Upper lobe of left lung (tissue), 6 donors: ENCODE results near the gene PGRMC2. TPM values are rescaled to one million over a fixed set of nuclear protein-coding genes. Genes with fewer than 3 reads are reported as not detected.

Experiments
- ATAC-seq, 2 donors: fragments of 200-7000 bp; cut with Tn5 transposase; one replicate each; pipeline ENCODE4 v1.9.1; 2022; ENCODE audit warnings: mild to moderate bottlenecking in 2 of 2, moderate library complexity in 2 of 2; ENCODE audit not compliant: low FRiP score in 2 of 2
- DNase-seq, 2 donors: peaks; one replicate each; pipeline ENCODE4 v3.0.0-alpha.2; 2019 to 2020
- H3K27ac ChIP-seq, 4 donors: fragments of 200-600 bp; sonication (generic); one replicate each; pipeline ENCODE4 v1.5.1; 2016 to 2019
- H3K27me3 ChIP-seq, 4 donors: fragments of 200-600 bp; sonication (generic); one replicate each; pipeline ENCODE4 v1.5.1; 2017 to 2019
- H3K36me3 ChIP-seq, 4 donors: fragments of 200-600 bp; sonication (generic); one replicate each; pipeline ENCODE4 v1.5.1; 2016 to 2019
- H3K4me1 ChIP-seq, 4 donors: fragments of 200-600 bp; sonication (generic); one replicate each; pipeline ENCODE4 v1.5.1; 2018 to 2019
- H3K4me3 ChIP-seq, 4 donors: fragments of 200-600 bp; sonication (generic); one replicate each; pipeline ENCODE4 v1.5.1; 2017 to 2019; ENCODE audit warnings: mild to moderate bottlenecking in 2 of 4, moderate library complexity in 1 of 4
- H3K9me3 ChIP-seq, 4 donors: fragments of 200-600 bp; sonication (generic); one replicate each; pipeline ENCODE4 v1.5.1; 2018 to 2019
- CTCF ChIP-seq, 6 experiments: fragments of 450-650 bp in 4 of 6; fragments of 200-600 bp in 2 of 6; sonication (generic) in 2 of 6; IDR thresholded peaks; one replicate each; pipeline ENCODE4 v1.5.1; 2016 to 2019; ENCODE audit warnings: antibody characterized with exemption in 6 of 6
- EP300 ChIP-seq, 4 donors: sonication (generic); formaldehyde crosslinking; IDR thresholded peaks; one replicate each; pipeline ENCODE4 v1.5.1; 2017; ENCODE audit warnings: antibody characterized with exemption in 4 of 4, control low read depth in 2 of 4
- POLR2A ChIP-seq, 4 donors: fragments of 450-650 bp; IDR thresholded peaks; one replicate each; pipeline ENCODE4 v1.5.1; 2016 to 2017; ENCODE audit warnings: antibody characterized with exemption in 4 of 4, mild to moderate bottlenecking in 2 of 4
- POLR2AphosphoS5 ChIP-seq, 2 donors: sonication (generic); formaldehyde crosslinking; IDR thresholded peaks; one replicate each; pipeline ENCODE4 v1.5.1; 2017; ENCODE audit warnings: antibody characterized with exemption in 2 of 2
- WGBS, 2 donors: methylation state at CpG; one replicate each; pipeline ENCODE4 v1.1.5; 2017 to 2018; 5-methylcytosine and 5-hydroxymethylcytosine counted together
- total RNA-seq, 6 donors: library from RNA; depleted of rRNA in 4 of 6; stranded (reverse); fragments of >200 nt in 4 of 6; gene quantifications; one replicate each; pipeline versions ENCODE4 v1.1.0 to v1.2.1, GENCODE V29; 2016 to 2021
- donor health status: DM: no; HTN: no; CAD: no; lungs with moderate emphysema.
- donor health status: DM: no; HTN: yes; CAD: no; lungs with severe emphysema.

The PGRMC2 gene
- total RNA-seq, 6 donors from 2014 or later, result 6.3 to 56.0 (median 36.5) TPM

GRCh38 chr4:128242601-128243000, 45.0 kb downstream of the PGRMC2 start:
- ATAC-seq, result no peak
- H3K4me3 ChIP-seq, result no peak overlapping the region
- H3K9me3 ChIP-seq, result no peaks in the 10 kb centered on the region
- 98% methylated on average over 4 of the region's 4 CpGs for WGBS, 2 donors
- no peak for DNase-seq
- H3K4me1 ChIP-seq, result no peaks in the 10 kb centered on the region
- H3K27ac ChIP-seq, result no peak overlapping the region
- TF ChIP-seq POLR2AphosphoS5 (IDR thresholded peaks at IDR 0.05), result no peak
- no peak for TF ChIP-seq POLR2A (IDR thresholded peaks at IDR 0.05)
- no peaks in the 10 kb centered on the region for H3K36me3 ChIP-seq
- H3K27me3 ChIP-seq, result no peaks in the 10 kb centered on the region

- Histone ChIP-seq H3K27me3 (no peaks in the 10 kb centered on the region), H3K9me3 (no peaks in the 10 kb centered on the region), H3K27ac (no peak overlapping the region), H3K36me3 (no peaks in the 10 kb centered on the region), H3K4me1 (no peaks in the 10 kb centered on the region), H3K4me3 (no peak overlapping the region)
- no peak for DNase-seq
- TF ChIP-seq EP300 (IDR thresholded peaks at IDR 0.05) (no peak), POLR2A (IDR thresholded peaks at IDR 0.05) (no peak), POLR2AphosphoS5 (IDR thresholded peaks at IDR 0.05) (no peak)
- 90 to 91% methylated on average over 3 of the region's 3 CpGs for WGBS, 2 donors
- no peak for ATAC-seq
These were observed 45.6 kb downstream of the PGRMC2 start for GRCh38 chr4:128241981-128242380.

GRCh38 chr4:128241425-128241913, 46.1 kb downstream of the PGRMC2 start:
- TF ChIP-seq EP300 (IDR thresholded peaks at IDR 0.05) (no peak), POLR2A (IDR thresholded peaks at IDR 0.05) (no peak), POLR2AphosphoS5 (IDR thresholded peaks at IDR 0.05) (no peak), CTCF (IDR thresholded peaks at IDR 0.05) (no peak)
- no peak for DNase-seq
- no peaks in the 10 kb centered on the region for H3K9me3 ChIP-seq
- no peaks in the 10 kb centered on the region for H3K27me3 ChIP-seq
- 72 to 82% methylated on average over 3 of the region's 3 CpGs for WGBS, 2 donors
- H3K27ac ChIP-seq, result no peak overlapping the region
- peak; percentile 27 to 63 for ATAC-seq
- no peaks in the 10 kb centered on the region for H3K36me3 ChIP-seq
- no peaks in the 10 kb centered on the region for H3K4me1 ChIP-seq
- no peak overlapping the region for H3K4me3 ChIP-seq

GRCh38 chr4:128241019-128241418, 46.6 kb downstream of the PGRMC2 start:
- DNase-seq (no peak), ATAC-seq (no peak)
- TF ChIP-seq POLR2A (IDR thresholded peaks at IDR 0.05), result no peak
- TF ChIP-seq EP300 (IDR thresholded peaks at IDR 0.05), result no peak
- TF ChIP-seq CTCF (IDR thresholded peaks at IDR 0.05), result no peak
- no peak for TF ChIP-seq POLR2AphosphoS5 (IDR thresholded peaks at IDR 0.05)
- H3K36me3 ChIP-seq, result no peaks in the 10 kb centered on the region
- H3K27me3 ChIP-seq, result no peaks in the 10 kb centered on the region
- WGBS, 2 donors, result 92 to 95% methylated on average over 3 of the region's 3 CpGs
- H3K4me3 ChIP-seq, result no peak overlapping the region
- H3K27ac ChIP-seq, result no peak overlapping the region
- H3K9me3 ChIP-seq, result no peaks in the 10 kb centered on the region
- no peaks in the 10 kb centered on the region for H3K4me1 ChIP-seq

GRCh38 chr4:128234836-128235235, 52.8 kb downstream of the PGRMC2 start:
- no peak overlapping the region for H3K27ac ChIP-seq
- H3K4me1 ChIP-seq, result no peaks in the 10 kb centered on the region
- no peak overlapping the region for H3K4me3 ChIP-seq
- H3K27me3 ChIP-seq, result no peaks in the 10 kb centered on the region
- no peak for ATAC-seq
- WGBS, 2 donors, result 91 to 92% methylated on average over 3 of the region's 3 CpGs
- no peaks in the 10 kb centered on the region for H3K36me3 ChIP-seq
- TF ChIP-seq POLR2AphosphoS5 (IDR thresholded peaks at IDR 0.05) (no peak), POLR2A (IDR thresholded peaks at IDR 0.05) (no peak), EP300 (IDR thresholded peaks at IDR 0.05) (no peak), CTCF (IDR thresholded peaks at IDR 0.05) (no peak)
- no peak for DNase-seq
- no peaks in the 10 kb centered on the region for H3K9me3 ChIP-seq

- H3K27me3 ChIP-seq, result no peaks in the 10 kb centered on the region
- no peaks in the 10 kb centered on the region for H3K36me3 ChIP-seq
- no peaks in the 10 kb centered on the region for H3K9me3 ChIP-seq
- DNase-seq, result no peak
- no peak overlapping the region for H3K27ac ChIP-seq
- no peak for ATAC-seq
- H3K4me1 ChIP-seq, result no peaks in the 10 kb centered on the region
- no peak overlapping the region for H3K4me3 ChIP-seq
- WGBS, 2 donors, result 85 to 95% methylated on average over 3 of the region's 3 CpGs
- TF ChIP-seq POLR2AphosphoS5 (IDR thresholded peaks at IDR 0.05), result no peak
- no peak for TF ChIP-seq EP300 (IDR thresholded peaks at IDR 0.05)
- TF ChIP-seq CTCF (IDR thresholded peaks at IDR 0.05), result no peak
- TF ChIP-seq POLR2A (IDR thresholded peaks at IDR 0.05), result no peak
These were observed 54.9 kb downstream of the PGRMC2 start for GRCh38 chr4:128232719-128233118.
